ENCODE results near the gene TAF5L.

DNA sequence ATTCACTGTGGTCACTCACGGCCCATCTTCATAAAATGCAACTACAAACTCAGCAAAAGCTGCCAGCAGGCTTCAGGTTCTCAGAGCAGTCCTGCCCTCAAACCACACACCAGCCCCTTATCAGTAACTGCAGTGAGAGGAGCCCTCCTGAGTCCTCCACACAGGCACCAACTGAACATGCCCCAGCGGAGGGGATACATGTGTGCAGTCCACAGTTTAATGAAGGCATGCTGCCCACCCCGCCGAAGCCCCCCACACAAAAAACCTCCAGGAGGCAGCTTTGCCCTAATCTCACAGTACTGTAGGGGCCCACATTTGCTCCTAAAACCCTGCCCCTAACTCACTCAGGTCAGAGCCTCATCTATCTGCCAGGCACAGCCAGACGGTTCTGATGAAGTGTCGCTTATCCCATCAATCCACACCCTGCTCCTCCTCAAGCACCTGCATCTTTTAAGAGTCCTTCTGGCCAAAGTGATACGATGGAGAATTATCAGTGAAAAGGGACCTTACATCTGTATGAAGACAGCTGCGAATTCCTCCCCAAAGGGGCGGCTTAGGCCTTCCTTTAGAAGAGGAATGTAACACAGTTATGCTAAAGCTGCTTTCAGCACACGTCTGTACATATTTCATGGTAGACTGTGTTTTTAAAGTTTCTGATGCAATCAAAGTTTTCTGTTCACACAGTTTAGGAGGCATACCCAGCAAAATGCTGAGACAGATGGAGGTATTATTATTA, 70.9 kb downstream of the TAF5L start:
- TF ChIP-seq CTCF (conservative IDR thresholded peaks at IDR 0.05; ENCODE audit: low read length): no peak
- TF ChIP-seq EZH2phosphoT487 (IDR thresholded peaks at IDR 0.05; ENCODE audit: borderline replicate concordance, low read depth, low read length): no peak
